ENCODE results near the gene LRRC49. TPM values are rescaled to one million over a fixed set of nuclear protein-coding genes. Genes with fewer than 3 reads are reported as not detected.

The LRRC49 gene
- total RNA-seq, 1 experiment from 2014 or later, result 9.2 TPM

- no peak overlapping the region for H3K4me3 ChIP-seq (ENCODE audit: low read depth, low read length, poor library complexity, severe bottlenecking)
- POLR2A ChIA-PET (ENCODE audit: low non-redundant PET), result no interaction called here
- intact Hi-C loops (cut with micrococcal nuclease; ENCODE audit: unreplicated experiment), result no loop called here
- no TSS peak for BruUV-seq (replicated peaks)
- DNase-seq (ENCODE audit: low spot score), result no peak
- no peak overlapping the region for H3K27ac ChIP-seq (ENCODE audit: low read depth, low read length, poor library complexity, severe bottlenecking)
- no peaks in the 10 kb centered on the region for H3K27me3 ChIP-seq (replicated peaks; ENCODE audit: insufficient read depth, low read depth, low read length, poor library complexity)
- CTCF ChIA-PET, result no interaction called here
- TF ChIP-seq EZH2 (IDR thresholded peaks at IDR 0.05; ENCODE audit: borderline replicate concordance, low read depth, low read length, poor library complexity, severe bottlenecking) (no peak), CTCF (conservative IDR thresholded peaks at IDR 0.05; ENCODE audit: low read depth, low read length) (no peak)
- H3K36me3 ChIP-seq (ENCODE audit: insufficient read depth, low read length, poor library complexity, severe bottlenecking), result no peaks in the 10 kb centered on the region
- H3K9me3 ChIP-seq (ENCODE audit: low read depth, low read length, poor library complexity, severe bottlenecking), result peaks cover 12% of the 10 kb centered on the region
- H3K4me1 ChIP-seq (ENCODE audit: insufficient read depth, low read length, poor library complexity, severe bottlenecking), result peaks cover 15% of the 10 kb centered on the region
Observed at GRCh38 chr15:70950953-70951352, 58.3 kb downstream of the LRRC49 start.

DNA sequence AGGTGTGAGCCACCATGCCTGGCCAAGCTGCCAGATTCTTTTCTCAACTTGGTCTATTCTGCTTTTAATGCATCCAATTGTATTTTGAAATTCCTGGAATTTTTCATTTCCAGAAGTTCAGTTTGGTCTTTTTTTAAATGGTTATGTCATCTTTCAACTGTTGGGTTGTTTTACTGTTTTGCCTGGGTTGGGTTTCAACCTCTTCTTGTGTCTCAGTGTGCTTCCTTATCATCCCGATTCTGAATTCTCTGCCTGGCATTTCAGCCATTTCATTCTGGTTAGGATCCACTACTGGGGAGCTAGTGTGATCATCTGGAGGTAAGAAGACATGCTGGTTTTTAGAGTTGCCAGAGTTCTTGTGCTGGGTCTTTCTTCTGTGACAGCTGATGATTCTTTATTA lies 61.5 kb downstream of the LRRC49 start:
- H3K36me3 ChIP-seq (ENCODE audit: insufficient read depth, low read length, poor library complexity, severe bottlenecking), result no peaks in the 10 kb centered on the region
- no TSS peak for BruUV-seq (replicated peaks)
- peaks cover 12% of the 10 kb centered on the region for H3K9me3 ChIP-seq (ENCODE audit: low read depth, low read length, poor library complexity, severe bottlenecking)
- intact Hi-C loops (cut with micrococcal nuclease; ENCODE audit: unreplicated experiment), result no loop called here
- ChIA-PET POLR2A (ENCODE audit: low non-redundant PET) (no interaction called here), CTCF (no interaction called here)
- H3K4me3 ChIP-seq (ENCODE audit: low read depth, low read length, poor library complexity, severe bottlenecking), result no peak overlapping the region
- no peak overlapping the region for H3K27ac ChIP-seq (ENCODE audit: low read depth, low read length, poor library complexity, severe bottlenecking)
- DNase-seq (ENCODE audit: low spot score), result no peak
- no peaks in the 10 kb centered on the region for H3K27me3 ChIP-seq (replicated peaks; ENCODE audit: insufficient read depth, low read depth, low read length, poor library complexity)
- TF ChIP-seq EZH2 (IDR thresholded peaks at IDR 0.05; ENCODE audit: borderline replicate concordance, low read depth, low read length, poor library complexity, severe bottlenecking) (no peak), CTCF (conservative IDR thresholded peaks at IDR 0.05; ENCODE audit: low read depth, low read length) (no peak)
- no peaks in the 10 kb centered on the region for H3K4me1 ChIP-seq (ENCODE audit: insufficient read depth, low read length, poor library complexity, severe bottlenecking)

GRCh38 chr15:70954733-70955132 lies 62.1 kb downstream of the LRRC49 start:
- H3K27ac ChIP-seq (ENCODE audit: low read depth, low read length, poor library complexity, severe bottlenecking), result no peak overlapping the region
- intact Hi-C loops (cut with micrococcal nuclease; ENCODE audit: unreplicated experiment), result no loop called here
- ChIA-PET POLR2A (ENCODE audit: low non-redundant PET) (no interaction called here), CTCF (no interaction called here)
- H3K9me3 ChIP-seq (ENCODE audit: low read depth, low read length, poor library complexity, severe bottlenecking), result peaks cover 12% of the 10 kb centered on the region
- H3K36me3 ChIP-seq (ENCODE audit: insufficient read depth, low read length, poor library complexity, severe bottlenecking), result no peaks in the 10 kb centered on the region
- no peaks in the 10 kb centered on the region for H3K4me1 ChIP-seq (ENCODE audit: insufficient read depth, low read length, poor library complexity, severe bottlenecking)
- no TSS peak for BruUV-seq (replicated peaks)
- TF ChIP-seq EZH2 (IDR thresholded peaks at IDR 0.05; ENCODE audit: borderline replicate concordance, low read depth, low read length, poor library complexity, severe bottlenecking) (no peak), CTCF (conservative IDR thresholded peaks at IDR 0.05; ENCODE audit: low read depth, low read length) (no peak)
- H3K27me3 ChIP-seq (replicated peaks; ENCODE audit: insufficient read depth, low read depth, low read length, poor library complexity), result no peaks in the 10 kb centered on the region
- no peak overlapping the region for H3K4me3 ChIP-seq (ENCODE audit: low read depth, low read length, poor library complexity, severe bottlenecking)
- DNase-seq (ENCODE audit: low spot score), result no peak
